ENCODE data around the gene ZSCAN5B.

DNA sequence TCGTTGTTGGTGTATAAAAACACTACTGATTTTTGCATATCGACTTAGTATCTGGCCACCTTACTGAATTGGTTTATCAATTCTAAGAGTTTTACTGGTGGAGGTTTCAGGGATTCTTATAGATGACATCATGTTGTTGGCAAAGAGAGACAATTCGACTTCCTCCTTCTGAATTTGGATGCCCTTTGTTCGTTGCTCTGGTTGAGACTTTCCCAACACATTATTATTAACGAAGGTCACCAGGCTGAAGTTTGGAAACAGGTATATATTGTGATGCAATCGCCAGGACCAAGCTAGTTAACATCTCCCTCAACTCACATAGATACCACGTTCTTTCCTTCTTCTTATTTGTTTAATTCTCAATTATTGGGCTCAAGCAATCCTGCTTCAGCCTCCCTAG lies 2.1 kb upstream of the ZSCAN5B start:
- TF ChIP-seq, protein P1, sequence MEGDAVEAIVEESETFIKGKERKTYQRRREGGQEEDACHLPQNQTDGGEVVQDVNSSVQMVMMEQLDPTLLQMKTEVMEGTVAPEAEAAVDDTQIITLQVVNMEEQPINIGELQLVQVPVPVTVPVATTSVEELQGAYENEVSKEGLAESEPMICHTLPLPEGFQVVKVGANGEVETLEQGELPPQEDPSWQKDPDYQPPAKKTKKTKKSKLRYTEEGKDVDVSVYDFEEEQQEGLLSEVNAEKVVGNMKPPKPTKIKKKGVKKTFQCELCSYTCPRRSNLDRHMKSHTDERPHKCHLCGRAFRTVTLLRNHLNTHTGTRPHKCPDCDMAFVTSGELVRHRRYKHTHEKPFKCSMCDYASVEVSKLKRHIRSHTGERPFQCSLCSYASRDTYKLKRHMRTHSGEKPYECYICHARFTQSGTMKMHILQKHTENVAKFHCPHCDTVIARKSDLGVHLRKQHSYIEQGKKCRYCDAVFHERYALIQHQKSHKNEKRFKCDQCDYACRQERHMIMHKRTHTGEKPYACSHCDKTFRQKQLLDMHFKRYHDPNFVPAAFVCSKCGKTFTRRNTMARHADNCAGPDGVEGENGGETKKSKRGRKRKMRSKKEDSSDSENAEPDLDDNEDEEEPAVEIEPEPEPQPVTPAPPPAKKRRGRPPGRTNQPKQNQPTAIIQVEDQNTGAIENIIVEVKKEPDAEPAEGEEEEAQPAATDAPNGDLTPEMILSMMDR (IDR thresholded peaks at IDR 0.05): no peak
- TF ChIP-seq POLR2A (IDR thresholded peaks at IDR 0.05; ENCODE audit: low read depth) (no peak), EP300 (IDR thresholded peaks at IDR 0.05) (no peak)

Measured in esophagus muscularis mucosa (tissue), 4 donors.